Stimulated activated CD8-positive, alpha-beta memory T cell treated with anti-CD3 and anti-CD28 coated beads, Interleukin-7, amount 100 ng/mL, for 24 hours (primary cell): ENCODE measurements around the gene WEE2.
A peak's percentile ranks its signal among the peaks of the same experiment; 100 is the strongest.

Source experiments
- DNase-seq: peaks from one replicate; pipeline ENCODE4 v3.0.0-alpha.2; 2020; ENCODE audit warnings: low read depth

Gene WEE2

DNA sequence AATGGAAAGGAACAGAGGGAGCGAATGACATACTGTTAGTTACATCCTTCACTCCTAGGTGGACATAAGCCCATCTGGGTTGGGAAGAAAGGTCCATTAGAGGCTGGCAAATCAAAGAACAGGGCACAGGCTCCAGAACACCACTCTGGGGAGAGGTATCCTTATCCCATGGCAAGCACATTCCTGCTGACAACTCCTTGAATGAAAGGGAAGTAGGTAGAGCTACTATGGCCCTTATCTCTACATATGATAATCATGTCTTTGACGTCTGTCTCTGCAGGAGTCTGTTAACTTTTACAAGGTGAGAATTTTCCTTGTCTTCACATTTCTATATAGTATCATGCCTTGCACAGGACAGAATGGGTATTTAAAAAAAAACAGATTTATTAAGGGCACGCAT, 16.6 kb upstream of the WEE2 start:
- DNase-seq = no peak

DNA sequence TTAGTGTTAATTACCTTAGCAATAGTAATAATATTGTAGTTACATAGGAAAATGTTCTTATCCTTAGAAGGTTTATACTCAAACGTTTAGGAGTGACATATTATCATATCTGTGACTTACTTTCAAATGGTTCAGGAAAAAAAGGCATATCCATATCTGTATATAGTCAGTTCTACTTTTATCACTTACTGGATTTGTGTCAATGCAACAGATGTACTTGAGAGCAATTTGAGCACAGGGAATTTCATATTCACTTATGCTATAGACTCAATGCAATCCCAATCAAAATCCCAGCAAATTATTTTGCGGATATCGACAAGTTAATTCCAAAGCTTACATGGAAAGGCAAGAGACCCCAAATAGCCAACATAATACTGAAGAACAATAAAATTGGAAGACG, 16.2 kb upstream of the WEE2 start:
- DNase-seq = no peak

DNA sequence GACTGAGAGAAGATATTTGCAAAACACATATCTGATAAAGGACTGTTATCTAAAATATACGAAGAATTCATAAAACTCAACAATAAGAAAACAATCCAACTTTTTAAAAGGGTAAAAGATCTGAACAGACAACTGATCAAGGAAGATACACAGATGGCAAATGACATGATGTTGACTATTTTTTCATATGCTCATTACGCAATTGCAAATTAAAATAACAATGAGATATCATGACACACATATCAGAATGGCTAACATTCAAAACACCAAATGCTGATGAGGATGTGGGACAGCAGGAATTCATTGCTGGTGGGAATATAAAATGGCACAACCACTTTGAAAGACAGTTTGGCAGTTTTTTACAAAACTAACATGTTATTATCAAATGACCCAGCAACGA, 15.1 kb upstream of the WEE2 start:
- no peak for DNase-seq

DNA sequence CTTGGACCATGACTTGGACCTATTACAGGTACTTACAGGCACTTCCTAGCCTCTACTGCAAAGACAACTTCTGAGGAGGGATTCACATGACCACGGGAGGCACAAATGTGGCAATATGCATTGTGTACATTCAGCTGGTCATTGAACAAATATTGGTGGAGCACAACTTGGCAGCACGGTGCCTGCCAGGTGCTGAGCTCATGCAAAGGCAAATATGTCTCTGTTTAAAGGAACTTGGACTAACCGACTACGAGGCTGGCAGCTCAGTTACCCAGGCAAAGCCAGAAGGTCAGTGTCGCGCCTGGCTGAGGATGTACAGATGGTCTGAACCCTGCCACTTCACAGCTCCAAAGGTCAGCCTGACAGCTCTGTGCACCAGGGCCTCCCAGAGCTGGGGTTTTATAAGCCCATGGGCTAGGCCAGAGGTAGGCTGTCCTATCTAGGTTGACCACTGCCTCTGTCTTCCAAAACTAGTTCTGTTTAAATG, 12.3 kb upstream of the WEE2 start:
- no peak for DNase-seq

DNA sequence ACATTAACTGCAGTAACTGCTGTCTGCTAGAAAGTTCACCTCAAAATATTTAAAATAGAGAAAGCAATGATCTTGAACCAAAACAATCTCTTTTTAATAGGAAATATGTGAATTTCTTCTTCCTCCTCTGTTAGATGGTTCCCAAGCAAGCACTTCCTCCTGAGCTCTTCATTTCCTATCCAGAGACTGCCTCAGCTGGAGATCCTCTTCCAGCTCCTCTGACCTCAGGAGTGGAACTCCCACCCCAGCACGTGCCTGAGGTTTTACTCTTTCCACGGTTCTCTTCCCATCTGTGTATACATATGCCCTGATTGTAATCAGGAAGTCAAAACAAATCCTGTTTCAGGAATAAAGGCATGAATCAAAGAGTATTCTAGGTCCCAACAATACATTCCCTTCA, 11.8 kb upstream of the WEE2 start:
- no peak for DNase-seq

DNA sequence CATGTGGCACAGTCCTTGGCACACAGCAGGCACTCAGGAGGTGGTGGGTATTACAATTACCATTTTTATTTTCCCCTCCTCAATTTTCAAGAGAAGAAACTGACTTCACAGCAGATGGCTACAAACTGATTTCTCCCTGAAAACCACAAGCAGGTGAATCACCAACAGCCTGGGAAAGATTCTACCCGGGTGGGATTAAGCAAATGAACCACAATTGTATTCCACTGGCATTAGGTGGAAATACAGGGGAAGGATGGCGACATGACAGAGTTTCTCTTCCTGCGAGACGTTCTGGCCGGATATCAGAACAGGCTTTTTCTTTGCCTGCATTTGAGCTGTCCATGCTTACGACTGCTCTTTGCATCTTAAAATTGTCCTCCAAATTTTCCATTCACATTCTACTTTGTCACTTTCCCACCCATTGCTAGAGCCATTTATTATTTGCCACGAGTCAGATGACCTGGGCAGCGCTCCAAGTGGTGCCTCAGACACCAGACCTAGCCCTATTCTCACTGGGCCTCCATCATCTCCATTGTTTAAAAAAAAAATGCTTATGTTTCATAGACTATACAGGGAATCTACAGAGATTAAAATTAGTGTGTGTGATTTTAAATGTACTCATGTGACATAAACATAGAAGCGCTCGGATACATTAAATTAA, 10.8 kb upstream of the WEE2 start:
- no peak for DNase-seq

DNA sequence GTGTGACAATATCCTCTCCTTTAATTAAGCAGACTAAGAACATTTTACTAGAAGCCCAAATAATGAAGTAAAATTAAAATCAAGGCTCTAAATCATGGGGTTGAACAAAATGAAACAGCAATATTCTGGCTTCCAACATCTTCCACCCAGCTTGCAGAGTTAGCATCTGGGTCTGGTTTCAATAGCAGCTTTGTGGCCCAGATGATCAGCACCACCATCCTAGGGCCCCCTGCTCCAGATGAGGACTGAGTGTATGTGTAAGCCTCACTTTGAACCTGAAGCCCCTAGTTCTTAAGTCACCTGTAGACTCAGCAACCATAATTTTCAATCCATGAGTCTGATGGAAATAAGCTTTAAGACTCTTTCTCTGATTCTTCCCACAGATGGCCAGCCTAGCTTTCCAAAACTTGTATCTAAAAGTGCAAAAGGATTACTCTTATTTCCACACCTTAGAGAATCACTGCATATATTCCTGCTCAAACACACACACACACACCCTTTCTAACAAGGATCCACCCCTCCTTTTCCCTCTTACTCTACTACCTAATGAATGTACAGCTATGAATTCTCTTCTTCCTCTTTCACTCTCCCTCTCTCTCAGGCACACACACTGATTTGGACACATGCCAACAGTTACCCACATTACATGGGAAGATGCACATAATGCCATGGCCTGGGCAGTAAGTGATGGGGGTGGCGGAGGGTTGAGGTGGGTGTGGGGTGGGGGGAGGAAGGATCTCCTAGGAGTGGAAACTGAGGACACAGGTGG, 9.7 kb upstream of the WEE2 start:
- DNase-seq = no peak

DNA sequence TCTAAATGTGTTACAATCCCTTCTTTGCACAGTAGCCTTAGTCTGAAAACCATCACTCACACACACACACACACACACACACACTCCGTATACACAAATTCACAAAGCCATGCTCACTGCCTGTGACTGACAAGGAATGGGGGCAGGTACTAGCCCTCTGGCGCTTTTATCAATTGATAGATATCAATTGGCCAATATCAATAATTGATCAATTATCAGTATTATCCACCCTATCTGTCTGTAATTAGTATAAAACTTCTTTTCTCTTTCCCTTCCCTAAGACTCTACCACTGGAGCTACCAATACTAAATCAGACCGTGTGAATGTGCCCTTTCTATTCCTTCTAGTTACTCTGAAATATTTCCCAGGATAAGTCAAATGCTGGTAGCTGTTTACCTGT, 8.3 kb upstream of the WEE2 start:
- DNase-seq = no peak

DNA sequence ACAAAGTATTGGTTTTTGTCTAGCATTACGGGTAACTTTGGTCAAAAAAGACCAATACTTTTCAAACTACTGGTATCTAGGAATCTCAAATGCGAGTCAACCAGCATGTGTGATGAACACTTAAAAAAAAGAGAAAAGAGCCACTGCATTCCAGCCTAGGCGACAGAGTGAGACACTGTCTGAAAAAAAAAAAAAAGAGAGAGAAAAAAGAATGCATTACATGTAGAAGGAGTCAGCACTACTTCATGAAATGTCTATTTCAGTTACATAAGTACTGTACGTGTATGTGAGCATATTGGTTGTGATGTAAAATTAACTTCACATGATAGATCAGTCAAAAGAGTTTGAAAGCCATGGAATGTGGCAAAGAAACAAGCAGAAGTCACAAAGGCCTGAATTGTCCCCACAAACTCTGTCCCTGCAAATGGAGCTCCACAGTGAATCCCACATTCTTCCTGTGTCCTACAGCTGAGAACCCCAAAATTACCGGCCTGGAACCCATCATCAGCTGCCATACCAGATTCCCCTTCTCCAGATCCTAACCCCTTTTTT, 7.8 kb upstream of the WEE2 start:
- DNase-seq = no peak

DNA sequence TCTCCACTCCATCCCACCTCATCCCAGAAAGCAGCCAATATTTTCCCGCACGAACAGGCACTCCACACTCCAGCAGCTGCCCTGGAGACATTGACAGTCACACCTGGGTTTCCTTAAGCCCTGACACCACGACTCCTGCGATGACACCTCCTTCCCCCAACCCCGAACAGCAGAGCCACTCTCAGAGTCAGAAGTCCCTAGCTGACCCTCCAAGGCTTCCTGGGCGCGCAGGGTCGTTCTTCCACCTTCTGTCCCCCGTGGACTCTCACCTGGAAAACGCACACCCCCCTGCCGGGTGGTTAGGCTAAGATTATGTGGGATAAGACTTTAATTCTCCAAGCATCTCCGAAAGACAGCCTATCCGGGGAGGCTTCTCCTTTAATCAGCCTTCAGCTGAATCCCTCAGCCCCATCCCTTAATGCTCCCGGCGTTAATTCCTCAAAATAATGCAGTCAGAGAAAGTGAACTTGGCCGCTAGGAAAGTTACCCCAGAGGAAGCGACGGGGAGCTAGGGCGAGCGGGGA, 7.2 kb upstream of the WEE2 start:
- no peak for DNase-seq

DNA sequence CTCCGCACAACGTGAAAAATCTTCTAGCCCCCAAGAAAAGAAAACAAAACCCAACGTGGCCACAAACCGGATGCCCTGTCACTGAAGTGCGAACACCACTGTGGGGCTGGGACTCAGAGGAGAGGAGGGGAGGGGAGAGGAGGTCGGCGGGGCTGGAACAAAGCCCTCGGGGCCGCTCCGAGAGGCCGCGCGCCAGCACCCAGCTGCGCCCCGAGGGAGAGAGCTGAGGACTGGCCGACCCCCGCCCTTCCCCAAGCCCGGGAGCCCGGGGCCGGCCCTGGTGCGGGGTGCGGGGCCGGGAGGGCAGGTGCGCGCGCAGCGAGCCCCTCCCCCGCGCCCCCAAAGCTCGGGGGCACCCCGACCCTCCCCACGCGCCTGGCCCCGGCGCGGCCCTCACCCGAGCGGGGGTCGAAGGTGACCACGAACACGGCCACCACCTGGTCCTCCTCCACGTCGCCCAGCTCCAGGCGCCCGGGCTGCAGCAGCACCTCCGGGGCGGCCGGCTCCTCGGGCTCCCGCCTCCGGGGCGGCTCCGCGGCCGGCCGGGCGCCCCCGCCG, 6.6 kb upstream of the WEE2 start:
- DNase-seq = peak; percentile 37

DNA sequence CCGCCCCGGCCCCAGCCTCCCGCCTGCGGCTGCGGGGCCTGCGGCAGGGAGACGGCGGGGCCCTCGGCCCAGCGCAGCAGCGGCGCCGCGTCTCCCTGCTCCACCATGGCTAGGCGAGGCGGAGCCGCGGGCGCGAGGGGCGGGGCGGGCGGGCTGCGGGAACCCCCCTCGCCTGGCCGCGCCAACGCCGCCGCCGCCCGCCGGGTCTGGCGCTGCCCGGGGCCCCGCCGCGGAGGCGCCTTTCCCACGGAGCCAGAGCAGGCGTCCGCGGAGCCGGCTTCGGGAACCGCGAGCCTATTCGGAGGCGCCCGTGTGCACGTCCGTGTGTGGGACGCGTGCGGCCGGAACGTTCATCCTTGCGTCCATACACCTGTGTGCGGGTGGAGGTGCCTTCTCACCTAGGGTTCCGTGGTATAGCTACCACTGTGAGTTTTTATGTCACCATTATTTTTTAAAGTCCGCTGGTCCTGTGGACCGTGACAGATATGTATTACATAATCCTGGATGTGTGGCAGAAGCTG, 6.0 kb upstream of the WEE2 start, which contains the start of gene DENND11:
TSS of gene DENND11 (minus strand) at position 120 of the 521 bp plus-strand sequence. CDS start at position 107, 13 bp downstream.
- DNase-seq = peak; percentile 20

DNA sequence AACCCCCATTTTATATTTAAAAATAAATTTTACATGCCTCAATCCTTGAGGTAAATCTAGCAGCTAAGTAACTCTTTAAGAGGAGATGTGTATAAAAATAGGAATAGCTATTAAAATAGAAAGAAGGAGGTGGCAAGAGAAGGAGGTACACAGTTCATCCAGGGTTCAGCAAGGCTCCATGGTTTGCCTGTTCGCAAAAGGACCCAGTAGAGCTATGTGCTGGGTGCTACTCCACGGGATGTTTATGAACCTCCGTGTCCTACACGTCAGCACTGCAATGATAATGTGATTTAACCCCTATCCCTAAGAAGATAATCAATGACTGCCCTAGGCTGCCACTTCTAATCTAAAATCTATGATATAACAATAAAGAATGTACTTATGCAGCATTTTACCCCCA, 5.3 kb upstream of the WEE2 start:
- DNase-seq = no peak

DNA sequence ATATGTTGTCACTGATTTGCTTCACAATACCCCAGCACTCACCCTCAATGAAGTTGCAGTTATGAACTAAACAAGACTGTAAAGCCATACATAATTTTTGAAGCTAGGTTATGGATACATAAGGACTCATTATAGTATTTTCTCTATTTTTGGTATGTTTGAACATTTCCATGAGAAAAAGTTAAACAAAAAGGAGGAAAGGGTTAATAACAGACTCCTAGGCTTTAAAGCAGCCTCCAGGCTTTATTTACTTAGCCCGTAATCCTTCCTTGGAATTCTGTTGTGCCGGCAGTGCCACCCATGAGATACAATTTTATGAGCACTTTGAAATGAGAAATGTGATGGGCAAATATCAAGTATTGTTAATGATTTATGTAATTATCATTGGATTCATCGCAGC, 4.0 kb upstream of the WEE2 start:
- DNase-seq = no peak

DNA sequence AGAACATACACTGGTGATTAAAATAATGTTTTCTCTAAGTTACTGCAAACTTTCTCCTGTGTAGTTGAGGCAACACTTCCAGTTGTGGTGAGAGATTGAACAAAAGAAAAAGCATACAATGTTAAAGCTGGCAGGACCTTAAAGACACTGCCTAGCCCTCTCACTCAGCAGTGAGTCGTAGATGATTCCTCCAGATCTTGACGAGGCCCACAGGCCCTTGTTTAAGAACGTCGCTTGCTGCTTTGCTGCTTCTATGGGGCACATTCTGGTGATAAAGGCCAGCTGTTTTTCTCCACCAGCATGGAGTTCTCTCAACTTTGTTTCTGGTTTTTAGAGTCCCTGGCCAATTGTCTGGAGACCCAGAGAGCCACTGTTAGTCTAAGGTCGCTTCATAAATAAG, 3.4 kb upstream of the WEE2 start:
- no peak for DNase-seq

DNA sequence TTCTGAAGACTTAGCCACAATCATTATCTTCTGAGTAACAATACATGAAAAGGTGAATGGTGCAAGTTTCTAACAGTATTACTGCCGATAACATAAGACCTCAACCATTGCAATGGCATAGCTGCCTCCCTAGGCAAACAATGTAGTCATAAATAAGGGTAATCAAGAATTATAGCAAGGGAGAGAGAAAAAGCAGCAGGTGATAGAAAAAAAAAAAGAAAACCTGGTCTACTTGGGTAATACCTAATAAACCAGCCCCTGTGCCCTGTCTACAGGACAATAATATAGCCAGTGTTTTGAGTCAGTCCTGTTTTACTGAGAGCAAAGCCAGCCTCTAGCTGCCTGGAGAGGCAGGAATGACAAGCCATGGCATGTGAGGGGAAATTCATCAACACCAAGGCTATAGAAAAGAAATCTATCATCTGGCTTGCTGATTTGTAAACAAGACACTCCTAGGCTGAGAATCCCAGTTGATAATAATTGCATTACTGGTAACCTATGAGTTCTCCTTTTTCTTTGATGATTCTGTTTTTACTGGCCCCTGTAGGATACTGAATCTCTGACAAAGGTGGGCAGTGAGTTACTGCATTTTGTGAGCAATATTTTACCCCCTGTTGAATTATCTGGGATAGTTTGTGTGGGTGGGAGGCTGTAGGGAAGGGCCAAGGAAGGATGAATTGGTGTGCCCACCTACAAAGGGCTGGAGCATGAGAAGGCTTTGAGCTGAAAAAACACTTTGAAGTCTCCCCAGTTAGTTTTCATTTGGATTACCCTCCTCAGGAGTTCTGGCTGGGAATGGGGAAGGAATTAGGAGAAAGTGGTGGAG, 1.7 kb upstream of the WEE2 start:
- no peak for DNase-seq

DNA sequence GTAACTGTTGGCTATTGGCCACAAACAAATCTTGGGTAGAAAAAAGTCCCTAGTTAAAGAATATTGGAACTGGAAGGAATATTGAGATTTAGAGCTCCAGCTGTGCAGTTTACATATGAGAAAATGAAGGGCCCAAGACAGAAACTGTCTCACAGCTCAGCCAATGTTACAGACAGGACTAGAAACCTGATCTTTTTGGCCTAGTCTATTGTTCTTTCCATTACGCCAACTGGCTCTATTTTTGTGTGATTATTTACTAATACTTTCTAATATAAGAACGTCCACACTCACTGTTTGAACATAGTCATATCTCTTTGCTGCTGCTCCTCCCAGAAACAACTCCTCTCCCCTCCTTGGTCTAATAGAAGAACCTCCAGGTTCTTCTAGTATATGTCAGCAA, 1.2 kb downstream of the WEE2 start:
- no peak for DNase-seq

DNA sequence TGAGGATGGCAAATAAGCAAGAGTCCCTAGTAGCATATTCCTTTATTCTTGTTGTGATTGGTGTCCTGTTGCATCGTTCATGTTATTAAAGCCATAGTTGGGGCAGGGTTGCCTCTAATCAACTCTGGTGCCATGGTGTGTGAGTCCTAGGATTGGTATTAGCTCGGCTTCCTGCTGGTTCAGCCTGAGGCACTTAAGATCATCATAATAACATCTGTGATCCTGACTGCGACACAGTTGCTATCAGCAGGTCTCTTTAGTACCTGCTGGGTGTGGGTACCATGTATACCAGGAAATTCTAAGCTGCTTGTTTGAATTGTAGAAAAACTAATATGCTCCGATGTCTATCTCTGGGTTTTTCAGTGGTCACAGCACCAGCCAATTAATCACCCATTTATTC, 1.6 kb downstream of the WEE2 start:
- DNase-seq = no peak

DNA sequence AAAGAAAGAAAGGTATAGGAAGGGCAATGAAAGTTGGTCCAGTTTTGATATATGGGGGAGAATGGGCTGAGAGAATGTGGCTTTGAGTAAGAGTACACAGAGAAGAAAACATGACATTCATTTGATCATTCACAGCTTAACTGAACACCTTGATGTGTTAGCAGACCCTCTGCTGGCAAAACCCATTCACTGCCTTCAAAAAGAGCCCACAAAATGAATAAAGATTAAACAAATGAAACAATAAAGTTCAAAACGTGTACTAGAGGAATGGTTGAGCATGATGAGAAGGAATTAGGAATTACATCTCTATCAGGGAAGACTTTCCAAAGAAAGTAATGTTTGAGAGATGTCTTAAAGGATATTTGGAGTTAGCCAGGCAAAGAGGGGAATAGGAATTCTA, 2.1 kb downstream of the WEE2 start:
- DNase-seq = no peak

DNA sequence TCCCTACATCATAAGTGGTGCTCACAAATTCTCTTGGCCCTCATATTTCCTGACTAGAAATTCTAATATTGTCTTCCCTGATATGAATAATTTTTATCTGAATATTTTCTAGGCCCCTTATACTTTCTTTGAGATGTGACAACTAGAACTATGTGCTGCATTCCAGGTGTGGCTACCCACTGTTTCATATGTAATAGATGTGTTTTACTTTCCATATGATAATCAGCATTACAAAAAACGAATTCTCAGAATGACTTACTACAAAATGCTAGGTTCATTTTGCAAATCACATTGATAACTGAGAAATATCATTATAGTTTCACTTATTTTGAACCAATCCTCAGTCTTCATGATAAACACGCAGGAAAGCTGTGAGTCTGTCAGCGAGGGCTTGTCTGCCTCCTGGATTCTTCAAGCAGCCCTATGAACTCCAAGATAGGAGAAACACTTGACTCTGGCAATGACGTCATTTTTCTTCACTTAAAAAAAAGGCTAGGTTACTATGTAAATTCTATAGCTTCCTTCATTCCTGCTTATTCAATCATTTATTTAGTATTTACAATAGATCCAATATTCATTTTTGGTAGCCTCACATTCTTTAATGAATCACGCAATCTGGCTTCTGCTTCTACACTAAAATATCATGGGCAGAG, 4.6 kb downstream of the WEE2 start:
- no peak for DNase-seq

DNA sequence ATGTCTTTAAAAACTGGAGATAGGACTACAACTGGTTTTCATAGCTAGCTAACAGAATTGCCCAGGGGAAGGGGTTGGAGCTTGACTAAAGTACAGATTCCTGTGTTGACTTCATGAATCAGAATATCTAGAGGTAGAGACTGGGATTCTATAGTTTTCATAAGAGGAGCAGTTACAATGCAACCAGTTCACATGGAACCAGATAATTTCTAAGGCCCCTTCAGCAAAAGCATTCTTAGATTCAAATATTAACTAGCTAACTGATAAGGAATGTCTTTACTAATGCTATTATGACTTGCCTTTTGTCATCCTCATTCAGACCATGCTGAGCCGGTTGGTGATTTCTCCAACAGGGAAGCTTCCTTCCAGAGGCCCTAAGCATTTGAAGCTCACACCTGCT, 5.7 kb downstream of the WEE2 start:
- DNase-seq = no peak
